VCaP (cell line): Measurements from ENCODE around the gene PNRC1.
"Not testable (repeated sequence)": the region's sequence is repeated elsewhere in the genome, so short reads cannot be mapped to it uniquely, and the experiment has no call there.

ENCODE experiments used
- H3K27ac ChIP-seq: fragments of 450-650 bp; 2 replicates; pipeline ENCODE4 v1.5.1; 2017
- TF ChIP-seq, protein P1 (sequence below): fragments of 450-650 bp; conservative IDR thresholded peaks from 2 replicates; pipeline ENCODE4 v1.5.1; 2017; ENCODE audit warnings: mild to moderate bottlenecking, moderate library complexity

Gene PNRC1

DNA sequence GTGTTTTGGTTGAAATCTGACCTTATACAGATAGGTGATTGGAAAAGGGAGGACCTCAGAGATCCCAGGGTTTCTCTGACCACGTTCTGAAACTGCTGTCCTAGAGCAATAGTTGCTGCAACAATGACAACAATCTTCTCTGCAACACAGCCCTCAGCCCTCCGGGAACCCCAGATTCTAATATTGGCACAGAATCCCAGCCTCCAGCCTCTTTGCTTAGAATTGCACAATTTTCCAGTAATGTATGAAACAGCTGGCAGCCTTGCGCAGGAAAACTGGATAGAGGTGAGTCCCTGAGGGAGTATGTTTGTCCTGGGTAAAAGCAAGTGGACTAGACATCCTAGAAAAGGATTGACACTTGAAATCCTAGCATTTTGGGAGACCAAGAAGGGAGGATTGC is 30.4 kb upstream of the PNRC1 start:
- no peak overlapping the region for H3K27ac ChIP-seq
- TF ChIP-seq, protein P1, sequence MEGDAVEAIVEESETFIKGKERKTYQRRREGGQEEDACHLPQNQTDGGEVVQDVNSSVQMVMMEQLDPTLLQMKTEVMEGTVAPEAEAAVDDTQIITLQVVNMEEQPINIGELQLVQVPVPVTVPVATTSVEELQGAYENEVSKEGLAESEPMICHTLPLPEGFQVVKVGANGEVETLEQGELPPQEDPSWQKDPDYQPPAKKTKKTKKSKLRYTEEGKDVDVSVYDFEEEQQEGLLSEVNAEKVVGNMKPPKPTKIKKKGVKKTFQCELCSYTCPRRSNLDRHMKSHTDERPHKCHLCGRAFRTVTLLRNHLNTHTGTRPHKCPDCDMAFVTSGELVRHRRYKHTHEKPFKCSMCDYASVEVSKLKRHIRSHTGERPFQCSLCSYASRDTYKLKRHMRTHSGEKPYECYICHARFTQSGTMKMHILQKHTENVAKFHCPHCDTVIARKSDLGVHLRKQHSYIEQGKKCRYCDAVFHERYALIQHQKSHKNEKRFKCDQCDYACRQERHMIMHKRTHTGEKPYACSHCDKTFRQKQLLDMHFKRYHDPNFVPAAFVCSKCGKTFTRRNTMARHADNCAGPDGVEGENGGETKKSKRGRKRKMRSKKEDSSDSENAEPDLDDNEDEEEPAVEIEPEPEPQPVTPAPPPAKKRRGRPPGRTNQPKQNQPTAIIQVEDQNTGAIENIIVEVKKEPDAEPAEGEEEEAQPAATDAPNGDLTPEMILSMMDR, result no peak

DNA sequence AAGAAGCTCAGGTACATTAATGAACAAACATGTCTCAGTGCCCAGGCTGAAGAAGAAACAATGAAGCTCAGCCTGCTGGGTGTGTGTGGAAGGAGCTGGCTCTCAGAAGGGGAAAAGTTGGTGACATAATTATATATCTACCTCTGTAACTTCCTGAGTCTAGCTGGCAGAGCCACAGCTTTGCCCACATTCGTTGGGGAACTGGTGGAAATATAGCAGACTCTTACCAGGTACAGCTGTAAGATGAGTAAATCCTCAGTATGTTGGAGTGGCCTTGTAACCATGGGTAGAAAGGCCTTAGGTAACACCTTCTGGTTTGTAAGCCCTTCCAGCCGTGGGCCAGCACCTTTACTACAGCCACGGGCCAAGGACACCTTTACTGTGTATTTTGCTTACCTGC is 29.9 kb upstream of the PNRC1 start:
- no peak overlapping the region for H3K27ac ChIP-seq
- TF ChIP-seq, protein P1, result no peak

DNA sequence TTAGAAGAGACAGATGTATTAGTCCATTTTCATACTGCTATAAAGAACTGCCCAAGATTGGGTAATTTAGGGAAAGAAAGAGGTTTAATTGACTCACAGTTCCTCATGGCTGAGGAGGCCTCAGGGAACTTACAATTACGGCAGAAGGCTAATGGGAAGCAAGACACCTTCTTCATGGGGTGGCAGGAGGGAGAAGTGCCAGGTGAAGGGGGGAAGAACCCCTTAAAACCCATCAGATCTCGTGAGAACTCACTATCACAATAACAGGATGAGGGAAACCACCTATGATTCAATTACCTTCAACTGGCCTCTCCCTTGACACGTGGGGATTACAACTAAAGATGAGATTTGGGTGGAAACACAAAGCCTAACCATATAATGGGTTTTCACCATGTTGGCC is 28.9 kb upstream of the PNRC1 start:
- TF ChIP-seq, protein P1, result no peak

DNA sequence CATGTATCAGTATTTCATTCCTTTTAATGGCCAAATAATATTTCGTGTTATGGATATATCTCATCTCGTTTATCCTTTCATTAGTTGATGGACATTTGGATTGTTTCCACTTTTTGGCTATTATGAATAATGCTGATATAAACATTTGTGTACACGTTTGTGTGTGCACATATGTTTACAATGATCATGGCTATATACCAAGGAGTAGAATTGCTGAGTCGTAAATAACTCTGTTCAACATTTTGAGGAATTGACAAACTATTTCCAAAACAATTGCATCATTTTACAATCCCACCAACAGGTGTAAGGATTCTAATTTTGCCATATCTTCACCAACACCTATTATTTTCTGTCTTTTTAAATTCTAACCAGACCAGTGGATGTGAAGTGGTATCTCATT is 26.3 kb upstream of the PNRC1 start:
- TF ChIP-seq, protein P1, result no peak
- no peak overlapping the region for H3K27ac ChIP-seq

More for the DNA sequence above, 28.9 kb upstream of the PNRC1 start:
- H3K27ac ChIP-seq, result no peak overlapping the region

DNA sequence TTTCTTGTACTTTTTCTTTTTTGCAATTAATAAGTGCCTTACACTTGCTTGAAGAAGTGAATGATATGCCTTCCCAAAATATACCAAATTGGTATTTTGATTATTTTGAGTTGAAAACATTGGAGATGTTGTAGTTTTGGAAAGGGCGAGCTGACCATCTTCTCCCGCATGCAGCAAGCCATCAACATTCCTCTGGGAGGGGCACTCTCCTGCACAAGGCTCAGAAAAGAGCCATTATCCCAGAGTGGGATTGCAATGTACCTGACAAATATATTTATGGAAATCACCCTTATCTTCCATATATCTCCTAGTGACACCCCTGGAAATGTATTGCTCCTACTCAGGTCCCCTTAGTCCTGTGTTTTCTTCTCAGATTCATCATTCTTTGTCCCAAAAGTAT is 22.8 kb upstream of the PNRC1 start:
- H3K27ac ChIP-seq, result no peak overlapping the region
- TF ChIP-seq, protein P1, result no peak

DNA sequence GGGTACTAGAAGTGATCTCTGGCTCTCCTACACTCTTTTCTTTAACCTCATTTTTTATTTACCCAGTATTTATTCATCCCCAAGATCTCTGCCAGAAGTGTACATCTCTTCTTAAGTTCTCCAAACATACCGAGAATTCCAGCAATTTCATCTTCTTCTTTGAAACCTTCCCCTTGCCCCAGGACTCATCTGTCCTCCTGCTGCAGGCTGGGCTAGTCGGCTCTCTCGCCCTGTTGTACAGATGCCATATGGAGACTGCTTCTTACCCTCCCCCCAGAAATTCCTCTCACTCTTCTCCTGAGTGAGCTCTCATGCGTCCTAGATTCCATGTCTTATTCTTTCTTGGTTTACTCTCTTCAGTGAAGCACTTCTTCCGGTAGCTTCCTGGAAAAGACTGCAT is 21.9 kb upstream of the PNRC1 start:
- TF ChIP-seq, protein P1, result no peak
- H3K27ac ChIP-seq, result no peak overlapping the region

DNA sequence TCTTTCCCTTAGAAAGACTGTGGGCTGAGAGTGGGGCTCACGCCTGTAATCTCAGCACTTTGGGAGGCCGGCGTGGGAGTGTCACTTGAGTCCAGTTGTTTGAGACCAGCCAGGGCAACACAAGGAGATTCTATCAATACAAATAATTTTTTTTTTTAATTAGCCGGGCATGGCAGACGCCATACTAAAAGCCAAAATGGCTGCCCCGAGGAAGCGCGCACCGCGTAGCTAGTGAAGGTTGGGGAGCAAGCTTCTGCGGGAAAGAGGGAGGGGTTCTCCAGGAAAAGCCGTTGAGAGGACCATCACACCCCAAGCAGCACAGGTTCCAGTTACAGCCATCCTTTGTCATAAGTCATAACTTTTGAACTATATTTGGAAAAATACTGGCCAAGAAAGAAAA is 21.3 kb upstream of the PNRC1 start:
- H3K27ac ChIP-seq, result no peak overlapping the region
- TF ChIP-seq, protein P1, result no peak

DNA sequence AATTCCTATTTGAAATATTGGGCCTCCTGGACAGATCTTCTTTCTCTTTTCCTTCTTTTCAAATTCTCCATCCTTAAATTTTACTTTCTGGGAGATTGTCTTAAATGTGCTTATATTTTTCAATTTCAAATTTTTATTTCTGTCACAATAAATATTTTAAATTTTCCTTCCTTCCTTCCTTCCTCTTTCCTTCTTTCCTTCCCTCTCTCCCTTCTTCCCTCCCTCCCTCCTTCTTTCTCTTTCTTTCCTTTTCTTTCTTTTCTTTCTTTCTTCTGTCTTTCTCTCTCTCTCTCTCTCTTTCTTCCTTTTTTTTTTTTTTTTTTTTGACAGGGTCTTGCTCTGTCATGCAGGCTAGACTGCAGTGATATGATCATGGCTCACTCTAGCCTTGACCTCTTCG is 16.7 kb upstream of the PNRC1 start:
- no peak overlapping the region for H3K27ac ChIP-seq
- TF ChIP-seq, protein P1, result no peak

DNA sequence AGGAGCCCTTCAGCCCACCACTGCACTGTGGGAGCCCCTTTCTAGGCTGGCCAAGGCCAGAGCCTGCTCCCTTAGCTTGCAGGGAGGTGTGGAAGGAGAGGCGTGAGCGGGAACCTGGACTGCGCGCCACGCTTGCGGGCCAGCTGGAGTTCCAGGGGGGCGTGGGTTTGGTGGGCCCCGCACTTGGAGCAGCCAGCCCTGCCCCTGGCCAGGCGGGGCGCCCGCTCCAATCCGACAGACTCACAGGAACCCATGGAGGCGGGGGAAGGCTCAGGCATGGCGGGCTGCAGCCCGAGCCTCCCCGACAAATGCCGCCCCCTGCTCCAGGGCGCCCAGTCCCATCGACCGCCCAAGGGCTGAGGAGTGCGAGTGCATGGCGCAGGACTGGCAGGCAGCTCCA is 15.6 kb upstream of the PNRC1 start:
- H3K27ac ChIP-seq, result not testable (repeated sequence)

DNA sequence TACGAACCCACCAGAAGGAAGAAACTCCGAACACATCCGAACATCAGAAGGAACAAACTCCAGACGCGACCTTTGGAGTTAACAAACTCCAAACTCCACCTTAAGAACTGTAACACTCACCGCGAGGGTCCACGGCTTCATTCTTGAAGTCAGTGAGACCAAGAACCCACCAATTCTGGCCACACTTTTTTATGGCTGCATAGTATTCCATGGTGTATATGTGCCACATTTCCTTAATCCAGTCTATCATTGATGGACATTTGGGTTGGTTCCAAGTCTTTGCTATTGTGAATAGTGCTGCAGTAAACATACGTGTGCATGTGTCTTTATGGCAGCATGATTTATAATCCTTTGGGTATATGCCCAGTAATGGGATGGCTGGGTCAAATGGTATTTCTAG is 14.4 kb upstream of the PNRC1 start:
- H3K27ac ChIP-seq, result not testable (repeated sequence)
